ENCODE results near the gene MED31. TPM values are rescaled to one million over a fixed set of nuclear protein-coding genes. Genes with fewer than 3 reads are reported as not detected.

The MED31 gene
- total and polyA plus RNA-seq, 12 donors: 8.4 to 18.6 (median 14.6) TPM

GRCh38 chr17:6639586-6640535, 11.5 kb downstream of the MED31 start:
- ATAC-seq (peak; percentile 39 to 65 (median 43)), DNase-seq (peak; percentile 21 to 32)
- peaks cover 0 to 33% (median 11%) of the 10 kb centered on the region in 9 donors for H3K36me3 ChIP-seq
- no peak for TF ChIP-seq CTCF (IDR thresholded peaks at IDR 0.05)
- peak overlapping the region; percentile 74 to 95 (median 88) for H3K27ac ChIP-seq
- WGBS, 2 donors: 1% methylated on average over 67 of the region's 67 CpGs
- H3K27me3 ChIP-seq: no peaks in the 10 kb centered on the region
- H3K4me3 ChIP-seq: peak overlapping the region; percentile 75 to 98 (median 86)
- intact Hi-C loops (cut with DNase I): loop anchor here in 2 of 10 donors (10.0 kb wide), 1 partner anchor 165 kb away; no protein-coding TSS in a partner anchor
- H3K9me3 ChIP-seq: no peaks in the 10 kb centered on the region
- peaks cover 6 to 32% (median 28%) of the 10 kb centered on the region in 9 donors for H3K4me1 ChIP-seq

GRCh38 chr17:6639014-6639585, 12.3 kb downstream of the MED31 start:
- WGBS, 2 donors: 54 to 60% methylated on average over 15 of the region's 15 CpGs
- peak overlapping the region in 2 of 10 donors; percentile 87 to 91 for H3K27ac ChIP-seq
- no peaks in the 10 kb centered on the region for H3K9me3 ChIP-seq

GRCh38 chr17:6638046-6638908, 13.1 kb downstream of the MED31 start:
- DNase-seq (no peak), ATAC-seq (no peak)
- Histone ChIP-seq H3K4me1 (peaks cover 6 to 32% (median 28%) of the 10 kb centered on the region in 9 donors), H3K9me3 (no peaks in the 10 kb centered on the region), H3K27me3 (no peaks in the 10 kb centered on the region), H3K4me3 (peak overlapping the region in 1 of 10 donors; percentile 92), H3K36me3 (peaks cover 0 to 33% (median 14%) of the 10 kb centered on the region in 9 donors), H3K27ac (no peak overlapping the region)
- TF ChIP-seq CTCF (IDR thresholded peaks at IDR 0.05): no peak
- WGBS, 2 donors: 83 to 87% methylated on average over 24 of the region's 24 CpGs
- intact Hi-C loops (cut with DNase I): no loop called here

More at GRCh38 chr17:6639014-6639585, 12.3 kb downstream of the MED31 start:
- DNase-seq (no peak), ATAC-seq (no peak)
- Histone ChIP-seq H3K4me3 (peak overlapping the region; percentile 75 to 98 (median 86)), H3K27me3 (no peaks in the 10 kb centered on the region), H3K36me3 (peaks cover 0 to 33% (median 12%) of the 10 kb centered on the region in 9 donors), H3K4me1 (peaks cover 6 to 32% (median 28%) of the 10 kb centered on the region in 9 donors)
- intact Hi-C loops (cut with DNase I): no loop called here
- TF ChIP-seq CTCF (IDR thresholded peaks at IDR 0.05): no peak

- TF ChIP-seq CTCF (IDR thresholded peaks at IDR 0.05): no peak
Measured at GRCh38 chr17:6637458-6637840, 14.0 kb downstream of the MED31 start.

More at GRCh38 chr17:6637458-6637840, 14.0 kb downstream of the MED31 start:
- DNase-seq (no peak), ATAC-seq (no peak)
- no peak overlapping the region for H3K4me3 ChIP-seq
- H3K27ac ChIP-seq: no peak overlapping the region
- no peaks in the 10 kb centered on the region for H3K9me3 ChIP-seq
- no peaks in the 10 kb centered on the region for H3K27me3 ChIP-seq
- peaks cover 0 to 33% (median 22%) of the 10 kb centered on the region in 9 donors for H3K36me3 ChIP-seq
- intact Hi-C loops (cut with DNase I): no loop called here
- WGBS, 2 donors: 89 to 94% methylated on average over 6 of the region's 6 CpGs
- peaks cover 6 to 35% (median 28%) of the 10 kb centered on the region in 9 donors for H3K4me1 ChIP-seq
